HepG2 (cell line): ENCODE measurements around the gene RAMP3. TPM values are rescaled to one million over a fixed set of nuclear protein-coding genes. Genes with fewer than 3 reads are reported as not detected.

Source experiments
- ATAC-seq: fragments of 200-7000 bp; cut with Tn5 transposase; 3 replicates; pipeline ENCODE4 v1.9.1; 2020; ENCODE audit warnings: mild to moderate bottlenecking, moderate library complexity
- BruUV-seq: library from RNA; stranded (reverse); fragments of 400-500 nt; replicated peaks from 2 replicates; lab custom pipeline; 2021; lab: Mats Ljungman, UMichigan
- CTCF ChIA-PET: fragments of 300-600 bp; formaldehyde crosslinking; extraction: SDS; loops from one replicate; lab custom pipeline; 2021; ENCODE audit warnings: low total read pairs, inconsistent platforms, low intra/inter-chr PET ratio; lab: Yijun Ruan, JAX
- POLR2A ChIA-PET: fragments of 350-600 bp; sonication (Branson Sonifier 250); formaldehyde crosslinking; loops from one replicate; lab custom pipeline; 2020; ENCODE audit warnings: antibody characterized with exemption, inconsistent platforms; lab: Yijun Ruan, JAX
- DNase-seq: peaks from one replicate; pipeline ENCODE4 v3.0.0-alpha.2; 2015; ENCODE audit warnings: low spot score
- FAIRE-seq: peaks from 3 replicates; lab custom pipeline; 2011; peaks lifted over from hg19 to GRCh38; lab: Jason Lieb, UNC
- H2AFZ ChIP-seq: one replicate; pipeline ENCODE4 v1.6.1; 2011; ENCODE audit warnings: low read length, inconsistent platforms
- H3K27ac ChIP-seq: fragments of 300-600 bp; 3 replicates; pipeline ENCODE4 v1.8.0; 2011; ENCODE audit warnings: mixed run types, mild to moderate bottlenecking, mixed read lengths, low read length, inconsistent platforms; ENCODE audit not compliant: insufficient read depth; ENCODE audit errors: extremely low read length
- H3K27me3 ChIP-seq, 2 experiments: fragments of 200-600 bp in 1 of 2; 2 replicates in 1 of 2; 3 replicates in 1 of 2; pipeline versions ENCODE4 v1.6.0 to v1.8.0; 2011; ENCODE audit warnings: low read length in 2 of 2, mild to moderate bottlenecking in 2 of 2, moderate library complexity in 2 of 2, inconsistent platforms in 1 of 2; ENCODE audit not compliant: insufficient read depth in 2 of 2, control insufficient read depth in 1 of 2
- H3K36me3 ChIP-seq, 2 experiments: fragments of 200-600 bp in 1 of 2; replicated peaks in 1 of 2; 2 replicates in 1 of 2; 3 replicates in 1 of 2; pipeline versions ENCODE4 v1.5.1 to v1.8.0; 2011; ENCODE audit warnings: low read length in 2 of 2, inconsistent platforms in 1 of 2; ENCODE audit not compliant: insufficient read depth in 2 of 2, control insufficient read depth in 1 of 2
- H3K4me1 ChIP-seq: 2 replicates; pipeline ENCODE4 v1.5.1; 2012; ENCODE audit warnings: low read length, inconsistent platforms; ENCODE audit not compliant: insufficient read depth
- H3K4me2 ChIP-seq: 2 replicates; pipeline ENCODE4 v1.6.0; 2011; ENCODE audit warnings: low read depth, low read length, inconsistent platforms
- H3K4me3 ChIP-seq, 3 experiments: fragments of 200-600 bp in 1 of 3; sonication (generic), shearing (Covaris generic) in 1 of 3; replicated peaks in 1 of 3; 2 replicates each; pipeline ENCODE4 v1.5.1; 2011 to 2016; ENCODE audit warnings: low read length in 3 of 3, inconsistent platforms in 2 of 3, low read depth in 2 of 3, mild to moderate bottlenecking in 2 of 3, control low read depth in 1 of 3, mixed read lengths in 1 of 3; ENCODE audit not compliant: insufficient read depth in 1 of 3
- H3K79me2 ChIP-seq: one replicate; pipeline ENCODE4 v1.6.1; 2011; ENCODE audit warnings: low read length, inconsistent platforms; ENCODE audit not compliant: insufficient read depth
- H3K9ac ChIP-seq: 2 replicates; pipeline ENCODE4 v1.6.0; 2011; ENCODE audit warnings: mild to moderate bottlenecking, low read depth, low read length, inconsistent platforms; ENCODE audit not compliant: insufficient read depth
- H3K9me3 ChIP-seq: 2 replicates; pipeline ENCODE4 v1.5.1; 2012; ENCODE audit warnings: mild to moderate bottlenecking, low read length
- H4K20me1 ChIP-seq: 2 replicates; pipeline ENCODE4 v1.6.0; 2011; ENCODE audit warnings: inconsistent platforms, mild to moderate bottlenecking, low read length, moderate library complexity; ENCODE audit not compliant: insufficient read depth
- CCAR2 ChIP-seq: fragments of 200-400 bp; formaldehyde crosslinking; optimal IDR thresholded peaks from 2 replicates; pipeline ENCODE3; 2018; ENCODE audit warnings: low read depth, mild to moderate bottlenecking, low read length, moderate library complexity
- CSRNP1 ChIP-seq: sonication (generic); formaldehyde crosslinking; IDR thresholded peaks from 2 replicates; pipeline ENCODE4 v1.8.1; 2023; ENCODE audit warnings: mild to moderate bottlenecking, missing genetic modification reagents
- KAT8 ChIP-seq: IDR thresholded peaks from 2 replicates; pipeline ENCODE4 v1.6.1; 2016; ENCODE audit warnings: missing genetic modification reagents, missing compliant biosample characterization
- KLF13 ChIP-seq: sonication (generic); formaldehyde crosslinking; IDR thresholded peaks from 2 replicates; pipeline ENCODE4 v1.4.0; 2020; ENCODE audit warnings: mild to moderate bottlenecking, missing genetic modification reagents
- TOE1 ChIP-seq: sonication (generic); formaldehyde crosslinking; IDR thresholded peaks from 2 replicates; pipeline ENCODE4 v1.4.0; 2020; ENCODE audit warnings: mild to moderate bottlenecking, missing genetic modification reagents
- ZNF160 ChIP-seq: sonication (generic); formaldehyde crosslinking; IDR thresholded peaks from 2 replicates; pipeline ENCODE4 v1.8.0; 2022; ENCODE audit warnings: mild to moderate bottlenecking, inconsistent platforms, missing genetic modification reagents
- ZNF678 ChIP-seq: sonication (generic); formaldehyde crosslinking; IDR thresholded peaks from 2 replicates; pipeline ENCODE4 v1.4.0; 2020; ENCODE audit warnings: mild to moderate bottlenecking, missing genetic modification reagents
- ZNF713 ChIP-seq: sonication (generic); formaldehyde crosslinking; IDR thresholded peaks from 2 replicates; pipeline ENCODE4 v1.4.0; 2020; ENCODE audit warnings: mild to moderate bottlenecking, missing genetic modification reagents
- ZNF749 ChIP-seq: sonication (generic); formaldehyde crosslinking; IDR thresholded peaks from 2 replicates; pipeline ENCODE4 v1.8.0; 2022; ENCODE audit warnings: mild to moderate bottlenecking, missing genetic modification reagents, moderate library complexity, borderline replicate concordance
- ZNF768 ChIP-seq: sonication (generic); formaldehyde crosslinking; IDR thresholded peaks from 2 replicates; pipeline ENCODE4 v1.4.0; 2020; ENCODE audit warnings: missing genetic modification reagents
- WGBS: methylation state at CpG from one replicate; pipeline ENCODE4 v1.1.6; 2017; ENCODE audit warnings: low lambda C conversion rate; 5-methylcytosine and 5-hydroxymethylcytosine counted together
- in situ Hi-C: cut with HindIII; loops from 2 replicates; pipeline ENCODE4 v1.10.0; 2017; ENCODE audit warnings: low pct_unique_long_range_greater_than_20kb; ENCODE audit not compliant: extremely low pct_ligation_motif_present
- intact Hi-C: fragments of 100-400 bp; cut with micrococcal nuclease; formaldehyde crosslinking; loops from one replicate; pipeline ENCODE4 v1.10.0; 2022; ENCODE audit not compliant: unreplicated experiment
- polyA plus RNA-seq, 8 experiments: library from polyadenylated mRNA; depleted of rRNA in 3 of 8; stranded (reverse) in 7 of 8; unstranded in 1 of 8; fragments of >200 nt; fragmentation: Illumina TruSeq in 4 of 8; extraction: Trizol in 4 of 8; gene quantifications; 2 replicates each; pipeline versions ENCODE4 v1.2.1 to v1.2.3, GENCODE V29; 2011 to 2016; ENCODE audit warnings: low read depth in 4 of 8, missing spikeins in 1 of 8, mixed read lengths in 1 of 8; ENCODE audit not compliant: insufficient read depth in 1 of 8
- total RNA-seq, 5 experiments: library from RNA; depleted of rRNA; stranded (reverse); fragments of >200 nt; fragmentation: Illumina TruSeq; extraction: Trizol; gene quantifications; 2 replicates each; pipeline ENCODE4 v1.2.3, GENCODE V29; 2016; ENCODE audit warnings: low read depth in 1 of 5
- TF ChIP-seq, protein P1 (sequence below): sonication (generic); formaldehyde crosslinking; IDR thresholded peaks from 2 replicates; pipeline ENCODE4 v1.4.0; 2020; ENCODE audit warnings: missing genetic modification reagents, borderline replicate concordance
- TF ChIP-seq, protein P2 (sequence below): sonication (generic); formaldehyde crosslinking; IDR thresholded peaks from 2 replicates; pipeline ENCODE4 v1.4.0; 2020; ENCODE audit warnings: mild to moderate bottlenecking, missing genetic modification reagents

The RAMP3 gene
- total and polyA plus RNA-seq, 2 of the 13 experiments (the other 11 are each of a cell fraction or from before 2014, with no cell fraction given) = not detected

DNA sequence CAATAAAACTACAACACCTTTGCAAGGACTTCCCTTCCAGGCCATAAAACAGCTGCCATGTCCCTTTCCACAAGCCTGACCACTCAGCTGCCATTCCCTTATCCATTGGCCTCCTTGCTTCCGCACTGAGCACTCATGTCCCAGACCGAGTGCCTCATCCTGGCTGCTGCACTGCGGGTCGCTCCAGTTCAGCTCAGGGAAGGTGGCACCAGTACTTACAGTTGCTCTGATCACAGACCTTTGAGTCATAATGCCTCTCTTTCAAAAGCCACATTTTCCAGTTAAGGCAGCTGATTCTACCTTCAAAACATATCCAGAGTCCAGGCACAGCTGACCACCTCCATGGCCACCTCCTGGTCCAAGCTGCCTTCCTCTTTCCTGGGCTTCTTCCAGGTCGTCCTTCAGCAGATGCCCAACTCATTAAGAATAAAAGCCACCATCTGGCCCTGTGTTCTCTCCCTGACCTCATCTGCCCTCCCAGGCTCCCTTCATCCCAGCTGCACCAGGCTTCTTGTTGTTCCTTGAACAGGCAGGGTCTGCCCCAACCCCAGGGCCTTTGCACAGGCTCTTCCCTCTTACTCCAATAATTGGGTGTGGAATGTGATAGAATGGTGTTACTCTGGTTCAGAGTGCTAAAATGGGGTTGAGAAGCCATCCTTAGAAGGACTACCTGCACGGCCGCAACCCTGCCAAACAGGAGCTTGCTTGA, 64.5 kb downstream of the RAMP3 start:
- Histone ChIP-seq H3K4me1 (no peaks in the 10 kb centered on the region), H3K4me3 (no peak overlapping the region), H3K9ac (no peak overlapping the region), H3K27me3 (peaks cover 0 to 21% of the 10 kb centered on the region in 2 experiments; a peak in 3 of 5 replicates), H2AFZ (no peak overlapping the region), H3K9me3 (no peaks in the 10 kb centered on the region), H3K4me2 (no peak overlapping the region), H3K27ac (no peak overlapping the region), H3K79me2 (no peaks in the 10 kb centered on the region), H4K20me1 (no peaks in the 10 kb centered on the region), H3K36me3 (no peaks in the 10 kb centered on the region)
- intact Hi-C loops = no loop called here
- DNase-seq = no peak
- no peak for ATAC-seq
- no peak for TF ChIP-seq CCAR2
- no peak for TF ChIP-seq ZNF160 (CRISPR knock-in tag)
- no peak for TF ChIP-seq ZNF768
- no peak for TF ChIP-seq KAT8 (CRISPR knock-in tag)
- no peak for TF ChIP-seq KLF13 (CRISPR knock-in tag)
- no peak for TF ChIP-seq CSRNP1 (CRISPR knock-in tag)
- no TSS peak for BruUV-seq
- FAIRE-seq = no peak
- in situ Hi-C loops = no loop called here
- WGBS = 43% methylated on average over 7 of the region's 7 CpGs
- ChIA-PET POLR2A (no interaction called here), CTCF (no interaction called here)

DNA sequence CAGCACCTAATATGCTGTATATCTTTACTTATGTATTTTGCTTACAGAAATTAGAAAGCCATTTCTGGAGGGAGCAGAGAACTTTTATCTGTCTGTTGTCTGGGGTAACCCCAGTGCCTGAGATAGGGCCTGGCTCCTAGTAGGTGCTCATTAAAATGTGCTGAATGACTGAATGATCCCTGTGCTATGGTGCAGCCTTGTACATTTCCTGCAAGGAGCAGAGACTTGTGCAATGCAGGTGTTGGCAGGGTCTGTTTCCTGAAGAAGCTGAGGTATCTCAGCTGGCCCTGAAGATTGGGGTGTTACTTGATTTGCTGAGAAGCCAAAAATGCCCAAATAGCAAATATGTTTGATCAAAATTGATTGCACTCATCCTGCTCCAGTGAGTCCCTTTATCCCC, 65.5 kb downstream of the RAMP3 start:
- FAIRE-seq (no peak), ATAC-seq (no peak), DNase-seq (no peak)
- no peak overlapping the region for H3K9ac ChIP-seq
- H3K4me1 ChIP-seq = no peaks in the 10 kb centered on the region
- ChIA-PET CTCF (no interaction called here), POLR2A (no interaction called here)
- peaks cover 0 to 31% of the 10 kb centered on the region in 2 experiments; a peak in 3 of 5 replicates for H3K27me3 ChIP-seq
- no peak overlapping the region for H3K4me3 ChIP-seq
- H3K27ac ChIP-seq = no peak overlapping the region
- H3K9me3 ChIP-seq = no peaks in the 10 kb centered on the region
- no peaks in the 10 kb centered on the region for H3K79me2 ChIP-seq
- no TSS peak for BruUV-seq
- no peak overlapping the region for H2AFZ ChIP-seq
- intact Hi-C loops (no loop called here), in situ Hi-C loops (no loop called here)
- H3K36me3 ChIP-seq = no peaks in the 10 kb centered on the region
- H3K4me2 ChIP-seq = no peak overlapping the region
- H4K20me1 ChIP-seq = no peaks in the 10 kb centered on the region
- TF ChIP-seq, protein P1, sequence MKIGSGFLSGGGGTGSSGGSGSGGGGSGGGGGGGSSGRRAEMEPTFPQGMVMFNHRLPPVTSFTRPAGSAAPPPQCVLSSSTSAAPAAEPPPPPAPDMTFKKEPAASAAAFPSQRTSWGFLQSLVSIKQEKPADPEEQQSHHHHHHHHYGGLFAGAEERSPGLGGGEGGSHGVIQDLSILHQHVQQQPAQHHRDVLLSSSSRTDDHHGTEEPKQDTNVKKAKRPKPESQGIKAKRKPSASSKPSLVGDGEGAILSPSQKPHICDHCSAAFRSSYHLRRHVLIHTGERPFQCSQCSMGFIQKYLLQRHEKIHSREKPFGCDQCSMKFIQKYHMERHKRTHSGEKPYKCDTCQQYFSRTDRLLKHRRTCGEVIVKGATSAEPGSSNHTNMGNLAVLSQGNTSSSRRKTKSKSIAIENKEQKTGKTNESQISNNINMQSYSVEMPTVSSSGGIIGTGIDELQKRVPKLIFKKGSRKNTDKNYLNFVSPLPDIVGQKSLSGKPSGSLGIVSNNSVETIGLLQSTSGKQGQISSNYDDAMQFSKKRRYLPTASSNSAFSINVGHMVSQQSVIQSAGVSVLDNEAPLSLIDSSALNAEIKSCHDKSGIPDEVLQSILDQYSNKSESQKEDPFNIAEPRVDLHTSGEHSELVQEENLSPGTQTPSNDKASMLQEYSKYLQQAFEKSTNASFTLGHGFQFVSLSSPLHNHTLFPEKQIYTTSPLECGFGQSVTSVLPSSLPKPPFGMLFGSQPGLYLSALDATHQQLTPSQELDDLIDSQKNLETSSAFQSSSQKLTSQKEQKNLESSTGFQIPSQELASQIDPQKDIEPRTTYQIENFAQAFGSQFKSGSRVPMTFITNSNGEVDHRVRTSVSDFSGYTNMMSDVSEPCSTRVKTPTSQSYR (CRISPR knock-in tag) = no peak
- no peak for TF ChIP-seq TOE1 (CRISPR knock-in tag)
- no peak for TF ChIP-seq ZNF713 (CRISPR knock-in tag)
- TF ChIP-seq ZNF678 (CRISPR knock-in tag) = no peak
- no peak for TF ChIP-seq ZNF749 (CRISPR knock-in tag)
- TF ChIP-seq, protein P2, sequence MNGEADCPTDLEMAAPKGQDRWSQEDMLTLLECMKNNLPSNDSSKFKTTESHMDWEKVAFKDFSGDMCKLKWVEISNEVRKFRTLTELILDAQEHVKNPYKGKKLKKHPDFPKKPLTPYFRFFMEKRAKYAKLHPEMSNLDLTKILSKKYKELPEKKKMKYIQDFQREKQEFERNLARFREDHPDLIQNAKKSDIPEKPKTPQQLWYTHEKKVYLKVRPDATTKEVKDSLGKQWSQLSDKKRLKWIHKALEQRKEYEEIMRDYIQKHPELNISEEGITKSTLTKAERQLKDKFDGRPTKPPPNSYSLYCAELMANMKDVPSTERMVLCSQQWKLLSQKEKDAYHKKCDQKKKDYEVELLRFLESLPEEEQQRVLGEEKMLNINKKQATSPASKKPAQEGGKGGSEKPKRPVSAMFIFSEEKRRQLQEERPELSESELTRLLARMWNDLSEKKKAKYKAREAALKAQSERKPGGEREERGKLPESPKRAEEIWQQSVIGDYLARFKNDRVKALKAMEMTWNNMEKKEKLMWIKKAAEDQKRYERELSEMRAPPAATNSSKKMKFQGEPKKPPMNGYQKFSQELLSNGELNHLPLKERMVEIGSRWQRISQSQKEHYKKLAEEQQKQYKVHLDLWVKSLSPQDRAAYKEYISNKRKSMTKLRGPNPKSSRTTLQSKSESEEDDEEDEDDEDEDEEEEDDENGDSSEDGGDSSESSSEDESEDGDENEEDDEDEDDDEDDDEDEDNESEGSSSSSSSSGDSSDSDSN (CRISPR knock-in tag) = no peak
